Smooth muscle cell (in vitro differentiated cells): Measurements from ENCODE around the gene LEPR. TPM values are rescaled to one million over a fixed set of nuclear protein-coding genes. Genes with fewer than 3 reads are reported as not detected.

Experiments used
- DNase-seq: peaks from one replicate; lab custom pipeline; 2025; ENCODE audit not compliant: unreplicated experiment; lab: John Stamatoyannopoulos, UW
- H2AFZ ChIP-seq: fragments of 200-600 bp; sonication (generic); 2 replicates; pipeline ENCODE4 v1.6.0; 2016; ENCODE audit warnings: antibody characterized with exemption, low read depth, mild to moderate bottlenecking
- H3F3A ChIP-seq: fragments of 200-600 bp; sonication (generic); 2 replicates; pipeline ENCODE4 v1.6.0; 2017; ENCODE audit warnings: antibody characterized with exemption, low read depth
- H3K27ac ChIP-seq: fragments of 200-600 bp; sonication (generic); 2 replicates; pipeline ENCODE4 v1.5.1; 2016; ENCODE audit warnings: low read depth, mild to moderate bottlenecking
- H3K27me3 ChIP-seq: fragments of 200-600 bp; sonication (generic); 2 replicates; pipeline ENCODE4 v1.6.1; 2016; ENCODE audit warnings: low read depth, mild to moderate bottlenecking
- H3K36me3 ChIP-seq: fragments of 200-600 bp; sonication (generic); 2 replicates; pipeline ENCODE4 v1.5.1; 2016; ENCODE audit warnings: low read depth
- H3K4me1 ChIP-seq: fragments of 200-600 bp; sonication (generic); 2 replicates; pipeline ENCODE4 v1.5.1; 2016; ENCODE audit warnings: low read depth
- H3K4me2 ChIP-seq: fragments of 200-600 bp; sonication (generic); 2 replicates; pipeline ENCODE4 v1.6.0; 2016; ENCODE audit warnings: mild to moderate bottlenecking
- H3K4me3 ChIP-seq: fragments of 200-600 bp; sonication (generic); 2 replicates; pipeline ENCODE4 v1.5.1; 2016; ENCODE audit warnings: mild to moderate bottlenecking
- H3K79me2 ChIP-seq: fragments of 200-600 bp; sonication (generic); 2 replicates; pipeline ENCODE4 v1.6.0; 2016; ENCODE audit warnings: low read depth, mild to moderate bottlenecking
- H3K9ac ChIP-seq: fragments of 200-600 bp; sonication (generic); 2 replicates; pipeline ENCODE4 v1.6.0; 2016; ENCODE audit warnings: low read depth
- H3K9me3 ChIP-seq: fragments of 200-600 bp; sonication (generic); replicated peaks from 2 replicates; pipeline ENCODE4 v1.5.1; 2016; ENCODE audit warnings: low read depth
- H4K20me1 ChIP-seq: fragments of 200-600 bp; sonication (generic); 2 replicates; pipeline ENCODE4 v1.6.0; 2016; ENCODE audit warnings: low read depth
- WGBS: methylation state at CpG from one replicate; pipeline ENCODE4 v1.1.7; 2016; ENCODE audit warnings: low lambda C conversion rate; 5-methylcytosine and 5-hydroxymethylcytosine counted together
- polyA plus RNA-seq: library from polyadenylated mRNA; unstranded; fragments of >200 nt; fragmentation: Nextera tagmentation; extraction: Ambion mirVana; gene quantifications from 2 replicates; pipeline ENCODE4 v1.2.1, GENCODE V29; 2016
- total RNA-seq: library from RNA; depleted of rRNA; stranded (reverse); fragments of >200 nt; gene quantifications from 2 replicates; pipeline ENCODE4 v1.2.3, GENCODE V29; 2014
- TF ChIP-seq, protein P1 (sequence below): fragments of 200-600 bp; sonication (generic); IDR thresholded peaks from 2 replicates; pipeline ENCODE4 v1.5.1; 2017; ENCODE audit warnings: borderline replicate concordance, mild to moderate bottlenecking, antibody characterized with exemption; ENCODE audit not compliant: insufficient read depth, poor library complexity, severe bottlenecking

The LEPR gene
- total and polyA plus RNA-seq, 2 experiments from 2014 or later, result 9.3 to 15.1 TPM

- no peak for DNase-seq
- Histone ChIP-seq H3F3A (peaks cover 12% of the 10 kb centered on the region), H3K4me1 (peaks cover 11% of the 10 kb centered on the region), H3K36me3 (no peaks in the 10 kb centered on the region), H3K9me3 (no peaks in the 10 kb centered on the region), H3K9ac (peak overlapping the region; percentile 52), H2AFZ (no peak overlapping the region), H3K27ac (peak overlapping the region; percentile 97), H3K4me3 (no peak overlapping the region), H3K27me3 (no peaks in the 10 kb centered on the region), H4K20me1 (peaks cover 46% of the 10 kb centered on the region), H3K79me2 (peaks cover 53% of the 10 kb centered on the region), H3K4me2 (peak overlapping the region; percentile 23)
- TF ChIP-seq, protein P1, sequence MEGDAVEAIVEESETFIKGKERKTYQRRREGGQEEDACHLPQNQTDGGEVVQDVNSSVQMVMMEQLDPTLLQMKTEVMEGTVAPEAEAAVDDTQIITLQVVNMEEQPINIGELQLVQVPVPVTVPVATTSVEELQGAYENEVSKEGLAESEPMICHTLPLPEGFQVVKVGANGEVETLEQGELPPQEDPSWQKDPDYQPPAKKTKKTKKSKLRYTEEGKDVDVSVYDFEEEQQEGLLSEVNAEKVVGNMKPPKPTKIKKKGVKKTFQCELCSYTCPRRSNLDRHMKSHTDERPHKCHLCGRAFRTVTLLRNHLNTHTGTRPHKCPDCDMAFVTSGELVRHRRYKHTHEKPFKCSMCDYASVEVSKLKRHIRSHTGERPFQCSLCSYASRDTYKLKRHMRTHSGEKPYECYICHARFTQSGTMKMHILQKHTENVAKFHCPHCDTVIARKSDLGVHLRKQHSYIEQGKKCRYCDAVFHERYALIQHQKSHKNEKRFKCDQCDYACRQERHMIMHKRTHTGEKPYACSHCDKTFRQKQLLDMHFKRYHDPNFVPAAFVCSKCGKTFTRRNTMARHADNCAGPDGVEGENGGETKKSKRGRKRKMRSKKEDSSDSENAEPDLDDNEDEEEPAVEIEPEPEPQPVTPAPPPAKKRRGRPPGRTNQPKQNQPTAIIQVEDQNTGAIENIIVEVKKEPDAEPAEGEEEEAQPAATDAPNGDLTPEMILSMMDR, result no peak
- WGBS, result 46% methylated on average over 2 of the region's 2 CpGs
Observed at GRCh38 chr1:65423884-65424572, 3.6 kb downstream of the LEPR start.

- Histone ChIP-seq H3K4me3 (no peak overlapping the region), H3K9ac (peak overlapping the region; percentile 52), H2AFZ (no peak overlapping the region), H3K36me3 (no peaks in the 10 kb centered on the region), H3K79me2 (peaks cover 53% of the 10 kb centered on the region), H3K27me3 (no peaks in the 10 kb centered on the region), H3K27ac (peak overlapping the region; percentile 97), H4K20me1 (peaks cover 46% of the 10 kb centered on the region), H3F3A (peaks cover 15% of the 10 kb centered on the region), H3K9me3 (no peaks in the 10 kb centered on the region), H3K4me2 (peak overlapping the region; percentile 23), H3K4me1 (peaks cover 11% of the 10 kb centered on the region)
- TF ChIP-seq, protein P1, result no peak
- 59% methylated on average over 1 of the region's 1 CpG for WGBS
- no peak for DNase-seq
Observed at GRCh38 chr1:65424573-65424889, 4.1 kb downstream of the LEPR start.

DNA sequence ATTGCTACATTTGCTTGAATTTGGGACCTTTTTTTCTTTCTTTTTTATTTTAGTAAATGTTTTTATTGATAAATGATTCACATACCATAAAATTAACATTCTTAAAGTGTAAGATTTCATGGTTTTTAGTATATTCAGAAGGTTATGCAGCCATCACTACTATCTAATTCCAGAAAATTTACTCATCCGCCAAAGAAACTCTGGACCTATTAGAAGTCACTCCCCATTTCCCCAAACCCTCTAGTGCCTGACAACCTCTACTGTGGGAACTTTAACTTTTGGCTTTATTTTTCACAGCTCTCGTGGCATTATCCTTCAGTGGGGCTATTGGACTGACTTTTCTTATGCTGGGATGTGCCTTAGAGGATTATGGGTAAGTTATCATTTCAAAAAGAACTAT lies 4.5 kb downstream of the LEPR start:
- Histone ChIP-seq H3F3A (peaks cover 11% of the 10 kb centered on the region), H3K9ac (peak overlapping the region; percentile 52), H4K20me1 (peaks cover 46% of the 10 kb centered on the region), H3K4me2 (no peak overlapping the region), H3K79me2 (peaks cover 53% of the 10 kb centered on the region), H3K4me1 (peaks cover 16% of the 10 kb centered on the region), H3K27me3 (no peaks in the 10 kb centered on the region), H3K36me3 (no peaks in the 10 kb centered on the region), H3K4me3 (no peak overlapping the region), H2AFZ (no peak overlapping the region), H3K27ac (peak overlapping the region; percentile 97), H3K9me3 (no peaks in the 10 kb centered on the region)
- TF ChIP-seq, protein P1, result no peak
- 94% methylated on average over 2 of the region's 2 CpGs for WGBS
- DNase-seq, result no peak

DNA sequence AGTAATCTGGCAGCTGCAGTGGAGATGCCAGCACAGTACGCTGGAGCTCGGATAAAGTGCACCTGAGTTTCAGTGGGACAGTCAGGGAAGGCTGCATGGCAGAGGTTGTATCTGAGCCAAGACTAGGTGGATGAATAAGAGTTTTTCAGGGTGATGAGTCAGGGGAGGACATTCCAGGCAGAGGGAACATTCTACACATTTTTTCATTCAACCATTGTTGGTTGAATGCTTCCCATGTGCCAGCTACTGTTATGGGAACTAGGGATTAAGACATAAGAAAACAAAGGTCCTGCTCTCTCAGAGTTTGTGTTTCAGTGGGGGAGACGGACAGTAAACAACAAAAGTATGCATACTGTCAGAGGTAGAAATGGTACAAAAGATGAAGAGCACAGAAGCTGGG lies 5.2 kb downstream of the LEPR start:
- no peaks in the 10 kb centered on the region for H3K27me3 ChIP-seq
- H3K9me3 ChIP-seq, result no peaks in the 10 kb centered on the region
- H2AFZ ChIP-seq, result no peak overlapping the region
- H3K79me2 ChIP-seq, result peaks cover 53% of the 10 kb centered on the region
- no peaks in the 10 kb centered on the region for H3K36me3 ChIP-seq
- no peak overlapping the region for H3K4me3 ChIP-seq
- peaks cover 12% of the 10 kb centered on the region for H3F3A ChIP-seq
- H4K20me1 ChIP-seq, result peaks cover 47% of the 10 kb centered on the region
- TF ChIP-seq, protein P1, result no peak
- WGBS, result 82% methylated on average over 3 of the region's 3 CpGs
- DNase-seq, result no peak
- peak overlapping the region; percentile 97 for H3K27ac ChIP-seq
- no peak overlapping the region for H3K4me2 ChIP-seq
- no peak overlapping the region for H3K9ac ChIP-seq
- peaks cover 20% of the 10 kb centered on the region for H3K4me1 ChIP-seq
